Measurements from ENCODE around the gene RINT1.
"Not testable (repeated sequence)": the region's sequence is repeated elsewhere in the genome, so short reads cannot be mapped to it uniquely, and the experiment has no call there.

Gene RINT1

GRCh38 chr7:105532709-105533460 lies 884 bp downstream of the RINT1 start:
- DNase-seq = no peak

- DNase-seq = no peak
These were observed 6.3 kb downstream of the RINT1 start for GRCh38 chr7:105538339-105538738.

- no peak for DNase-seq
These were observed 27.9 kb downstream of the RINT1 start for GRCh38 chr7:105559926-105560325.

- DNase-seq = no peak
These were observed 33.2 kb downstream of the RINT1 start for GRCh38 chr7:105565190-105565589.

- DNase-seq = no peak
These were observed 35.0 kb downstream of the RINT1 start for GRCh38 chr7:105567024-105567423.

GRCh38 chr7:105567821-105568220 lies 35.8 kb downstream of the RINT1 start:
- no peak for DNase-seq

- no peak for DNase-seq
These were observed 39.9 kb downstream of the RINT1 start for GRCh38 chr7:105571891-105572290.

- no peak for DNase-seq
These were observed 45.2 kb downstream of the RINT1 start for GRCh38 chr7:105577251-105577650.

GRCh38 chr7:105578496-105578895 lies 46.5 kb downstream of the RINT1 start:
- DNase-seq = no peak

- no peak for DNase-seq
These were observed 48.2 kb downstream of the RINT1 start for GRCh38 chr7:105580022-105580740.

GRCh38 chr7:105581066-105581811 lies 49.2 kb downstream of the RINT1 start, which contains the start of gene EFCAB10:
EFCAB10 (minus strand) TSS chr7:105581493; CDS start chr7:105581463, 30 bp downstream.
- DNase-seq = peak; percentile 34

GRCh38 chr7:105583061-105583460 lies 51.1 kb downstream of the RINT1 start:
- DNase-seq = no peak

GRCh38 chr7:105584165-105584564 lies 52.2 kb downstream of the RINT1 start:
- no peak for DNase-seq

GRCh38 chr7:105585850-105586500 lies 54.0 kb downstream of the RINT1 start:
- DNase-seq = no peak

GRCh38 chr7:105587909-105588635 lies 56.1 kb downstream of the RINT1 start:
- DNase-seq = no peak

- peak; percentile 81 for DNase-seq
These were observed 57.5 kb downstream of the RINT1 start for GRCh38 chr7:105589356-105590077.

GRCh38 chr7:105590793-105591192 lies 58.8 kb downstream of the RINT1 start:
- DNase-seq = no peak

GRCh38 chr7:105591522-105591921 lies 59.5 kb downstream of the RINT1 start:
- no peak for DNase-seq

GRCh38 chr7:105594034-105594433 lies 62.0 kb downstream of the RINT1 start:
- peak; percentile 23 for DNase-seq

GRCh38 chr7:105596866-105597265 lies 64.9 kb downstream of the RINT1 start:
- no peak for DNase-seq

GRCh38 chr7:105599080-105599479 lies 67.1 kb downstream of the RINT1 start:
- DNase-seq = not testable (repeated sequence)

- DNase-seq = no peak
These were observed 67.5 kb downstream of the RINT1 start for GRCh38 chr7:105599551-105599950.
